ENCODE results near the gene TNFRSF19. TPM values are rescaled to one million over a fixed set of nuclear protein-coding genes. Genes with fewer than 3 reads are reported as not detected.

The TNFRSF19 gene
- total RNA-seq, 1 experiment from 2014 or later = 130 TPM

- DNase-seq (ENCODE audit: low read depth, low spot score) = no peak
- in situ Hi-C loops (cut with HindIII; ENCODE audit: low pct_unique_long_range_greater_than_20kb, low sequenced_read_pairs) = no loop called here
Observed at GRCh38 chr13:23711355-23711754, 141.1 kb downstream of the TNFRSF19 start.

GRCh38 chr13:23714672-23715071, 144.5 kb downstream of the TNFRSF19 start:
- DNase-seq (ENCODE audit: low read depth, low spot score) = no peak
- in situ Hi-C loops (cut with HindIII; ENCODE audit: low pct_unique_long_range_greater_than_20kb, low sequenced_read_pairs) = no loop called here

- DNase-seq (ENCODE audit: low read depth, low spot score) = peak; percentile 42
- in situ Hi-C loops (cut with HindIII; ENCODE audit: low pct_unique_long_range_greater_than_20kb, low sequenced_read_pairs) = no loop called here
Observed at GRCh38 chr13:23715092-23715761, 145.0 kb downstream of the TNFRSF19 start.

- DNase-seq (ENCODE audit: low read depth, low spot score) = peak; percentile 85
- in situ Hi-C loops (cut with HindIII; ENCODE audit: low pct_unique_long_range_greater_than_20kb, low sequenced_read_pairs) = no loop called here
Observed at GRCh38 chr13:23715762-23716235, 145.6 kb downstream of the TNFRSF19 start.

- DNase-seq (ENCODE audit: low read depth, low spot score) = no peak
- in situ Hi-C loops (cut with HindIII; ENCODE audit: low pct_unique_long_range_greater_than_20kb, low sequenced_read_pairs) = no loop called here
Observed at GRCh38 chr13:23716401-23716800, 146.2 kb downstream of the TNFRSF19 start.

GRCh38 chr13:23718996-23719395, 148.8 kb downstream of the TNFRSF19 start:
- in situ Hi-C loops (cut with HindIII; ENCODE audit: low pct_unique_long_range_greater_than_20kb, low sequenced_read_pairs) = no loop called here
- no peak for DNase-seq (ENCODE audit: low read depth, low spot score)

GRCh38 chr13:23722726-23723453, 152.7 kb downstream of the TNFRSF19 start:
- peak; percentile 98 for DNase-seq (ENCODE audit: low read depth, low spot score)
- in situ Hi-C loops (cut with HindIII; ENCODE audit: low pct_unique_long_range_greater_than_20kb, low sequenced_read_pairs) = no loop called here

GRCh38 chr13:23723471-23723870, 153.3 kb downstream of the TNFRSF19 start:
- in situ Hi-C loops (cut with HindIII; ENCODE audit: low pct_unique_long_range_greater_than_20kb, low sequenced_read_pairs) = no loop called here

GRCh38 chr13:23724196-23724970, 154.2 kb downstream of the TNFRSF19 start:
- no peak for DNase-seq (ENCODE audit: low read depth, low spot score)
- in situ Hi-C loops (cut with HindIII; ENCODE audit: low pct_unique_long_range_greater_than_20kb, low sequenced_read_pairs) = no loop called here

More at GRCh38 chr13:23723471-23723870, 153.3 kb downstream of the TNFRSF19 start:
- DNase-seq (ENCODE audit: low read depth, low spot score) = peak; percentile 13

Other genes with a start within 250 kb of the TNFRSF19 start
- gene SACS, start 136.7 kb upstream of the TNFRSF19 start, total RNA-seq (2014; rRNA removed; shearing (Covaris generic)) = 41.0 and 44.8 TPM in 2 replicates

Measured in SK-MEL-5 (cell line).